Measurements from ENCODE around the gene SHISA7. TPM values are rescaled to one million over a fixed set of nuclear protein-coding genes. Genes with fewer than 3 reads are reported as not detected.

The SHISA7 gene
- total RNA-seq, 2 experiments from 2014 or later = not detected

DNA sequence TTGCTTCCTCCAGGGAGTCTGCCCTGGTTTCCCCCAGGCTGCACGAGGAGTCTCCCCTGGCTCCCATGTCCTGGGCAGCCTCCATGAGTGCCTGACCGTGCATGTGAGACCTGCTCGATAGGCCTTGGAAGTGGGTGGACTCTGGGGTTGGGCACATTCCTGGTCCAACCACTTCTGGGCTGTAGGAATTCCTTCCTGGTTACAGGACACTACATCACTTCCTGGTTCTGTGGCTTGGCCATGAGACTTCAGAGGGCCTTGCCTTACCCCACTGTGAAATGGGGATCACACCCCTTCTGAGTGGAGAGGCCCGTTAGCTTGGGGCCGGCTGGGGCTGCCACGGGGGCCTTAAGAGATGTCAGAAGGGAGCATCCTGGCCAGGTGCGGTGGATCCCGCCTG lies 29.4 kb upstream of the SHISA7 start:
- CTCF ChIA-PET (ENCODE audit: unreplicated experiment) = no interaction called here
- no peaks in the 10 kb centered on the region for H4K20me1 ChIP-seq (ENCODE audit: insufficient read depth, low read length)
- H3K4me1 ChIP-seq (ENCODE audit: insufficient read depth, low read length, poor library complexity, severe bottlenecking) = peaks cover 10% of the 10 kb centered on the region
- no peak for TF ChIP-seq EZH2phosphoT487 (IDR thresholded peaks at IDR 0.05; ENCODE audit: borderline replicate concordance, low read depth, low read length)
- no peak for TF ChIP-seq CTCF (conservative IDR thresholded peaks at IDR 0.05; ENCODE audit: low read length)
- H3K36me3 ChIP-seq (ENCODE audit: insufficient read depth, low read length) = no peaks in the 10 kb centered on the region
- no TSS peak for BruUV-seq (replicated peaks)
- no peak overlapping the region for H3K27ac ChIP-seq (ENCODE audit: low read depth, low read length, poor library complexity, severe bottlenecking)
- H3K9me2 ChIP-seq (ENCODE audit: insufficient read depth, low read length) = no peaks in the 10 kb centered on the region
- no peak overlapping the region for H3K4me3 ChIP-seq (ENCODE audit: low read depth, low read length, poor library complexity, severe bottlenecking)
- H3K4me2 ChIP-seq (ENCODE audit: low read length) = no peak overlapping the region
- no peak overlapping the region for H2AFZ ChIP-seq (ENCODE audit: low read length)
- intact Hi-C loops (cut with micrococcal nuclease; ENCODE audit: unreplicated experiment) = no loop called here
- no peaks in the 10 kb centered on the region for H3K79me2 ChIP-seq (ENCODE audit: insufficient read depth, low read depth, low read length)
- DNase-seq (ENCODE audit: low spot score) = no peak
- POLR2A ChIA-PET = no interaction called here
- H3K9me3 ChIP-seq (ENCODE audit: low read length) = no peaks in the 10 kb centered on the region

DNA sequence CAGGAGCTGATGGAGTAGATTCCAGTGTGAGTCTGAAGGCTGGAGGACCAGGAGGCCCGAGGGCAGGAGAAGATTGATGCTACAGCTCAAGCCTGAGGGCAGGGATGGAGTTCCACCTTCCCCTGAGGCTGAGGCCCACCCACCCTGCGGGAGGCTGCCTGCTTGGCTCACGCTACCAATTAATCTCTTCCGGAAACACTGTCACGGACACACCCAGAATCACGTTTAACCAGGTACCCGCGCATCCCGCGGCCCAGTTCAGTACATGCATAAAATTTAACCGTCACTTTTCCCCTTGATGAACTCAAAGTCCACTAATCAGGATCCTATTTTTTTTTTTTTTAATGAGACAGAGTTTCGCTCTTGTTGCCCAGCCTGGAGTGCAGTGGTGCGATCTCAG lies 28.2 kb upstream of the SHISA7 start:
- Histone ChIP-seq H2AFZ (ENCODE audit: low read length) (no peak overlapping the region), H3K27ac (ENCODE audit: low read depth, low read length, poor library complexity, severe bottlenecking) (no peak overlapping the region), H3K4me1 (ENCODE audit: insufficient read depth, low read length, poor library complexity, severe bottlenecking) (peaks cover 10% of the 10 kb centered on the region), H3K4me2 (ENCODE audit: low read length) (no peak overlapping the region), H3K9me3 (ENCODE audit: low read length) (no peaks in the 10 kb centered on the region), H3K9me2 (ENCODE audit: insufficient read depth, low read length) (no peaks in the 10 kb centered on the region), H3K4me3 (ENCODE audit: low read depth, low read length, poor library complexity, severe bottlenecking) (no peak overlapping the region), H3K79me2 (ENCODE audit: insufficient read depth, low read depth, low read length) (no peaks in the 10 kb centered on the region), H3K36me3 (ENCODE audit: insufficient read depth, low read length) (no peaks in the 10 kb centered on the region), H4K20me1 (ENCODE audit: insufficient read depth, low read length) (no peaks in the 10 kb centered on the region)
- POLR2A ChIA-PET = no interaction called here
- intact Hi-C loops (cut with micrococcal nuclease; ENCODE audit: unreplicated experiment) = no loop called here
- CTCF ChIA-PET (ENCODE audit: unreplicated experiment) = no interaction called here
- DNase-seq (ENCODE audit: low spot score) = no peak
- BruUV-seq (replicated peaks) = no TSS peak
- TF ChIP-seq CTCF (conservative IDR thresholded peaks at IDR 0.05; ENCODE audit: low read length) (no peak), EZH2phosphoT487 (IDR thresholded peaks at IDR 0.05; ENCODE audit: borderline replicate concordance, low read depth, low read length) (no peak)

GRCh38 chr19:55468054-55468393 lies 24.9 kb upstream of the SHISA7 start:
- no peak for TF ChIP-seq EZH2phosphoT487 (IDR thresholded peaks at IDR 0.05; ENCODE audit: borderline replicate concordance, low read depth, low read length)
- TF ChIP-seq CTCF (conservative IDR thresholded peaks at IDR 0.05; ENCODE audit: low read length) = no peak; the same call in 1 of the 2 replicates
- Histone ChIP-seq H3K9me3 (ENCODE audit: low read length) (no peaks in the 10 kb centered on the region), H4K20me1 (ENCODE audit: insufficient read depth, low read length) (no peaks in the 10 kb centered on the region), H3K9me2 (ENCODE audit: insufficient read depth, low read length) (no peaks in the 10 kb centered on the region), H3K36me3 (ENCODE audit: insufficient read depth, low read length) (no peaks in the 10 kb centered on the region), H3K4me2 (ENCODE audit: low read length) (no peak overlapping the region), H3K4me1 (ENCODE audit: insufficient read depth, low read length, poor library complexity, severe bottlenecking) (peaks cover 5% of the 10 kb centered on the region), H3K4me3 (ENCODE audit: low read depth, low read length, poor library complexity, severe bottlenecking) (no peak overlapping the region), H3K27ac (ENCODE audit: low read depth, low read length, poor library complexity, severe bottlenecking) (no peak overlapping the region), H2AFZ (ENCODE audit: low read length) (peak overlapping the region; percentile 54; the same call in 1 of the 2 replicates), H3K79me2 (ENCODE audit: insufficient read depth, low read depth, low read length) (no peaks in the 10 kb centered on the region)
- intact Hi-C loops (cut with micrococcal nuclease; ENCODE audit: unreplicated experiment) = loop anchor here (1.0 kb wide), 1 partner anchor 36 kb away; no protein-coding TSS in a partner anchor
- POLR2A ChIA-PET = interaction anchor here (0.8 kb wide), 1 partner anchor 36 kb away, joined by 3 read pairs; no protein-coding TSS in a partner anchor
- CTCF ChIA-PET (ENCODE audit: unreplicated experiment) = interaction anchor here (0.6 to 1.9 kb wide), 2 partner anchors 36 to 186 kb away, joined by 3 to 10 read pairs; no protein-coding TSS in a partner anchor
- BruUV-seq (replicated peaks) = no TSS peak
- no peak for DNase-seq (ENCODE audit: low spot score)
